Central memory CD8-positive, alpha-beta T cell (primary cell): ENCODE data around the gene SPATA6L.
"Not testable (repeated sequence)": the region's sequence is repeated elsewhere in the genome, so short reads cannot be mapped to it uniquely, and the experiment has no call there.

ENCODE experiments used
- ATAC-seq: fragments of 150-1000 bp; cut with Tn5 transposase; replicated peaks from 2 replicates; pipeline ENCODE4 v1.10.0; 2022; ENCODE audit warnings: mild to moderate bottlenecking, moderate FRiP score, moderate number of reproducible peaks; ENCODE audit not compliant: poor library complexity, severe bottlenecking; ENCODE audit errors: extremely low read depth
- DNase-seq, 2 donors: peaks; one replicate each; pipeline ENCODE4 v3.0.0; 2021; ENCODE audit warnings: low spot score in 2 of 2
- H3K27ac Mint-ChIP-seq: one replicate; pipeline ENCODE4 v1.8.0; 2022; ENCODE audit warnings: low read depth, mild to moderate bottlenecking, moderate library complexity, mixed read lengths
- H3K27me3 Mint-ChIP-seq: one replicate; pipeline ENCODE4 v1.8.0; 2022; ENCODE audit warnings: mixed read lengths
- H3K36me3 Mint-ChIP-seq: one replicate; pipeline ENCODE4 v1.8.0; 2022; ENCODE audit warnings: mild to moderate bottlenecking, moderate library complexity, mixed read lengths; ENCODE audit not compliant: insufficient read depth
- H3K4me1 Mint-ChIP-seq: one replicate; pipeline ENCODE4 v1.8.0; 2022; ENCODE audit warnings: mixed read lengths
- H3K4me3 Mint-ChIP-seq: one replicate; pipeline ENCODE4 v1.8.0; 2022; ENCODE audit warnings: mild to moderate bottlenecking, moderate library complexity, mixed read lengths
- H3K9me3 Mint-ChIP-seq: one replicate; pipeline ENCODE4 v1.8.0; 2022; ENCODE audit warnings: mixed read lengths

Gene SPATA6L

DNA sequence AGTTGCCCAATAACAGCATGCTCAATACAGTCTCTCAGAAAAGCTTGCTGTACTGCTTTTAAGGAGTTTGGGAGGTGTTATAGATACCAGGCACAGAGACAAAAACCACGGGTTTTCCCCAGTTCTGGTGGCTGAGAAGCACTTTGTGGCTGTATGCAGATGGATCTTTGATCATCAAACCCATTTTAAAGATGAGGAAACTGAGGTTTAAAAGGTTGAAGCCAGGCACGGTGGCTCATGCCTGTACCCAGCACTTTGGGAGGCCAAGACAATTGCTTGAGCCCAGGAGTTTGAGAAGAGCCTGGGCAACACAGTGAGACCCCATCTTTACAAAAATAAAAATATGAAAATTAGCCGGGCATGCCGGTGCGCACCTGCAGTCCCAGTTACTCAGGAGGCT is 50.5 kb downstream of the SPATA6L start:
- H3K36me3 Mint-ChIP-seq = peaks cover 2% of the 10 kb centered on the region

DNA sequence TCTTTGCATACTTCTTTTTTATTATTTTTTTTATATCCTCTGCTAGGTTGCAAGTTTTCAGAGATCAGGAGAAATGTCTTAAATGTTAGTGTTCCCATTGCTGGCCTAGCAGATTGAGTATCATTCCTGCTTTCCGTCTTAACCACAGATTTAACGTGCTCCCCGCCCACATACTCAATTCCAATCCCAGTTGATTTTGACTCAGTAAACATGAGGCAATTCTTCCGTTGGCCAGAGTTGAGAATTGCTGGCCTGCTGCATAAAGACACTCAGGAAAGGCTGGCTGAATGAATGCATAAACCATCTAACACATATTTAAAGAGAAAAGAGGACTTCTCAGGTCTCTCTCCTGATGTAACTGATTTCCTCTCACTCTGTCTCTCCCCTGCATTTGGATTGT is 51.0 kb downstream of the SPATA6L start:
- peaks cover 2% of the 10 kb centered on the region for H3K36me3 Mint-ChIP-seq
- ATAC-seq (no peak), DNase-seq (no peak)
- peak overlapping the region; percentile 27 for H3K27ac Mint-ChIP-seq
- no peaks in the 10 kb centered on the region for H3K27me3 Mint-ChIP-seq
- peaks cover 18% of the 10 kb centered on the region for H3K4me1 Mint-ChIP-seq
- no peak overlapping the region for H3K4me3 Mint-ChIP-seq
- H3K9me3 Mint-ChIP-seq = peaks cover 5% of the 10 kb centered on the region

More for the DNA sequence above, 50.5 kb downstream of the SPATA6L start:
- DNase-seq (no peak), ATAC-seq (no peak)
- peaks cover 5% of the 10 kb centered on the region for H3K9me3 Mint-ChIP-seq
- no peak overlapping the region for H3K27ac Mint-ChIP-seq
- no peaks in the 10 kb centered on the region for H3K27me3 Mint-ChIP-seq
- peaks cover 23% of the 10 kb centered on the region for H3K4me1 Mint-ChIP-seq
- H3K4me3 Mint-ChIP-seq = no peak overlapping the region

GRCh38 chr9:4614627-4615026 is 51.7 kb downstream of the SPATA6L start:
- peaks cover 2% of the 10 kb centered on the region for H3K36me3 Mint-ChIP-seq
- no peak overlapping the region for H3K27ac Mint-ChIP-seq
- peaks cover 5% of the 10 kb centered on the region for H3K9me3 Mint-ChIP-seq
- no peak overlapping the region for H3K4me3 Mint-ChIP-seq
- peaks cover 11% of the 10 kb centered on the region for H3K4me1 Mint-ChIP-seq
- H3K27me3 Mint-ChIP-seq = no peaks in the 10 kb centered on the region
- DNase-seq (no peak), ATAC-seq (no peak)

- ATAC-seq = peak; percentile 14
- not testable (repeated sequence) for H3K27ac Mint-ChIP-seq, H3K36me3 Mint-ChIP-seq, H3K27me3 Mint-ChIP-seq, H3K9me3 Mint-ChIP-seq
- peak in 1 of 2 donors; percentile 79 for DNase-seq
- Mint-ChIP-seq H3K4me1 (peaks cover 28% of the 10 kb centered on the region), H3K4me3 (peak overlapping the region; percentile 23)
These were observed 60.2 kb downstream of the SPATA6L start for GRCh38 chr9:4606033-4606432.

GRCh38 chr9:4604678-4605095 is 61.6 kb downstream of the SPATA6L start:
- H3K27me3 Mint-ChIP-seq = no peaks in the 10 kb centered on the region
- H3K9me3 Mint-ChIP-seq = peaks cover 4% of the 10 kb centered on the region
- H3K27ac Mint-ChIP-seq = peak overlapping the region; percentile 87
- peaks cover 17% of the 10 kb centered on the region for H3K36me3 Mint-ChIP-seq
- H3K4me3 Mint-ChIP-seq = no peak overlapping the region
- ATAC-seq (peak; percentile 61), DNase-seq (peak; percentile 53 to 63)
- H3K4me1 Mint-ChIP-seq = peaks cover 41% of the 10 kb centered on the region

DNA sequence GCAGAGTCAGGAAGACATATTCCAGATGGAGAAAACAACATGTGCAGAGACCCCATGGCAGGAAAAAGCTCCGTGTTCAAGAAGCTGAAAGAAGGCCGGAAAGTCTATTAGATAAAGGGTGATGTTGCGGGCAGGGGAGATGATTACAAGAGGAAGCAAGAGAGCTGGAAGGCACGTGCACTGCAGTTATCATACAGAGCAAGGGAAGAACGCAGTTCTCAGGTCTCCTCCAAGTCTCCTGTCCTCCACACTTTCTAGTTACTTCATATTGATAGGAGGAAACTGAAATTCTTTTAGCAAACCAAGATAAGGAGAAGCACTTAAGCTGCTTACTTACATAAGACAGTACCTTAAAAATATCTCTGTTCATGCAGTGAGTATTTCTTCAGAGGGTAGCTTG is 62.5 kb downstream of the SPATA6L start:
- ATAC-seq (no peak), DNase-seq (no peak)
- H3K4me1 Mint-ChIP-seq = peaks cover 41% of the 10 kb centered on the region
- H3K27me3 Mint-ChIP-seq = no peaks in the 10 kb centered on the region
- no peak overlapping the region for H3K4me3 Mint-ChIP-seq
- H3K36me3 Mint-ChIP-seq = peaks cover 17% of the 10 kb centered on the region
- peaks cover 4% of the 10 kb centered on the region for H3K9me3 Mint-ChIP-seq
- H3K27ac Mint-ChIP-seq = no peak overlapping the region

DNA sequence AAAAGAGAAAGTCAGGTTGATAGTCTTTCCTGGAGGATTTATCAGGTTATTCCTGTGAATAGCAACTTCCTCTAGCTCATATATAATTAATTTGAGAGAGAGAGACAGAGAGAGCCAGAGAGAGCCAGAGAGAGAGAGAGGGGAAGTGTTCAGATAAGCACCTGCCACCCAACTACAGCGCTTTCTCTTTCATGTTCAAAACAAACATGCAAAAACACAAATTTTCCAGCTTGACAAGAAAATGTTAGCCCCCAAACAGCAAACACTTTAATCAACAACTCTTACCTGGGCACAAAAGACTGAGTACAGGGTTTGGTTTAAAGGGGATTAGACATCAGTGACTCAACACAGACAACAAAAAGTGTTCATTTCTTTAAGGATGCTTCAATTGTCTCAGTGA is 65.9 kb downstream of the SPATA6L start:
- DNase-seq (no peak), ATAC-seq (no peak)
- Mint-ChIP-seq H3K9me3 (peaks cover 4% of the 10 kb centered on the region), H3K4me3 (peak overlapping the region; percentile 39), H3K4me1 (peaks cover 57% of the 10 kb centered on the region), H3K27ac (peak overlapping the region; percentile 97), H3K36me3 (peaks cover 21% of the 10 kb centered on the region), H3K27me3 (no peaks in the 10 kb centered on the region)

DNA sequence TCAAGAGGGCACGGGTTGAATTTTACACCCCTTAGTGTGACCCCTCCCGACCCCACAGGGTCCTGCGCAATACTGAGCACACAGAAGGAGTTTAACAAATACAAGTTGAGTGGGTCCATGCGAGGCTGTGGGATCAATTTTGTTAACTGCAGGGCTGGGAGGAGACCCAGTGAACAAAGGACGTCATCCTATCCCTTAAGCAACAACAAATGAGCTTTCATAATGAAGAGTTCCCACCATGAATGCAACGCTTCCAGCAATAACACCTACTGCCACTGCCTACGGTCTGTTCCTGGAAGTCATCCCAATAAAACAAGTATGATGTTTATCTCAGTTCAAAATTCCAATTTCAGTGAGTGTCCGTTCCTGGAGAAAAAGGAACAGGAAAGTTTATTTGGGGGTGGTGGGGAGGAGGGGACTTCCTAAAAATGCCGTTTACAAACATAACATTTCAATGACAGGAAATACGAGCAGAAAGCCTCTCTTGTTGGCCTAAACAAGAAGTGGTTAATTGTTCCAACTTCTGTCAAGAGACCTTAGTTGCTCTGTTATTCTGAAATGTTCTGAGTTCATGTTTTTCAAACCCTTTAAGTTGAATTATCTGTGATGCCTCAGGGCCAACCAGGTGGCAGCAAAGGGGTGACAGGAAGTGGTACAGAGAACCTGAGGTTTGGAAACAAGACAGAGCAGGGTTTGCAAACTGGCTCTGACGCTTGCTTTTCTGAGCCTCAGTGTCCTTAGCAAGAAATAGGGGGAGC is 69.9 kb downstream of the SPATA6L start:
- DNase-seq = peak; percentile 22 to 66
- Mint-ChIP-seq H3K27ac (peak overlapping the region; percentile 72), H3K4me1 (peaks cover 41% of the 10 kb centered on the region), H3K36me3 (peaks cover 19% of the 10 kb centered on the region), H3K27me3 (no peaks in the 10 kb centered on the region), H3K9me3 (no peaks in the 10 kb centered on the region), H3K4me3 (peak overlapping the region; percentile 52)
- ATAC-seq = peak; percentile 96

DNA sequence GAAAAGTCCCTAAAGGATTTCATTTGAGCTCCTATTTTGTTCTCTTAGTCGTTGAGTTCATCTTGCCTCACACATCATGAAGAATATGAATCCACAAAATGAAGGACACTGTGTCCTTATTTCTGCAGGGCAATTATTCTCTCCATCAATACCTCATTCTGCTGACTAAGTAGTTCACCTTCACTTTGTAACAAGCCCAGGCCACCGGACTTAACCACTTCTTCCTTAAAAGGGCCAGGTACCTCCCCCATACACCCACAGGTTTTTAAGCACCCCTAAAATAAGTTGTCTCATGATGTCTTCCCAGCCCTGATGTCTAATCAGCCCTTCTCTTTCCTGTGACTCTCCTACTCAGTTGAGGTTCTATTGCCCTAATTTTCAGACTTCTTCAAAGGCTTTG is 71.3 kb downstream of the SPATA6L start:
- no peak for ATAC-seq
- peak overlapping the region; percentile 72 for H3K27ac Mint-ChIP-seq

DNA sequence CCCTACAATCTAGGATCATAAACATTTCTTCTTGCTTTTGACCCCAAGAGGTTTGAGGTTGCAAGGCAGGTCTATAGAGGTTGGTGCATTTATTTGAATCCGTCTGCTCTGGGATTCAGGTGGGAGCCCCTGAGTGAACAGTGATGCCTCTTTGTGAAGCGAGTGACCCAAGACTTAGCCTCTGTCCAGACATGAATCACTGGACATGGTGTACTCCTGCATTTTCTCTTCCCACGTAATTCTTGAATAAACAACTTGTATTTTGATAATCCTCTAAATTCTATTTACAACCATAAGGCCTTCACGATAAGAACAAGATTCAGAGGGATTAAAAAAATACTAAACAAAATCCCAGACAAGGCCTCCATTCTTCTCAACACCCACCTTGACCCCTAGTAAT is 71.7 kb downstream of the SPATA6L start:
- DNase-seq = no peak
- no peak for ATAC-seq
- Mint-ChIP-seq H3K9me3 (no peaks in the 10 kb centered on the region), H3K4me1 (peaks cover 24% of the 10 kb centered on the region), H3K27me3 (no peaks in the 10 kb centered on the region), H3K27ac (peak overlapping the region; percentile 72), H3K36me3 (peaks cover 6% of the 10 kb centered on the region), H3K4me3 (no peak overlapping the region)

More for the DNA sequence above, 71.3 kb downstream of the SPATA6L start:
- Mint-ChIP-seq H3K36me3 (peaks cover 9% of the 10 kb centered on the region), H3K4me3 (no peak overlapping the region), H3K9me3 (no peaks in the 10 kb centered on the region), H3K4me1 (peaks cover 27% of the 10 kb centered on the region), H3K27me3 (no peaks in the 10 kb centered on the region)
- no peak for DNase-seq

DNA sequence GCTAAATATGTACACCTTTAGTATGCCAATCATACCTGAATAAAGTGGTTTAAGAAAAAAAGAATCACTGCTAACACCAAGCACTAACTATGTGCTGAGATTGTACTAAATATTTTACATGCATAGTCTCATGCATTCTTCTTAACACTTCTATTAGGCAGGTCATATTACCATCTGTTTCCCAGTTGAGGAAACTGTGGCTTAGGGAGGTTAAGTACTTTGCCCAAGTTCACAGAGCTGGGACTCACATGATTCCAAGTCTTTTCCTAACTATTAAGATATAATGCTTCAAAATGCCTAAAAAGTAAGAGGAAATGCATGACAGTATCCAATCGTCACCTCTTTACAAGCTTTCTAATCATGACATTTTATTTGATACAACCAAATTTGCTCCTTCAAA is 73.4 kb downstream of the SPATA6L start:
- no peak for ATAC-seq
- Mint-ChIP-seq H3K27ac (no peak overlapping the region), H3K36me3 (peaks cover 9% of the 10 kb centered on the region), H3K27me3 (no peaks in the 10 kb centered on the region), H3K4me3 (no peak overlapping the region), H3K4me1 (peaks cover 24% of the 10 kb centered on the region), H3K9me3 (no peaks in the 10 kb centered on the region)
- DNase-seq = no peak

DNA sequence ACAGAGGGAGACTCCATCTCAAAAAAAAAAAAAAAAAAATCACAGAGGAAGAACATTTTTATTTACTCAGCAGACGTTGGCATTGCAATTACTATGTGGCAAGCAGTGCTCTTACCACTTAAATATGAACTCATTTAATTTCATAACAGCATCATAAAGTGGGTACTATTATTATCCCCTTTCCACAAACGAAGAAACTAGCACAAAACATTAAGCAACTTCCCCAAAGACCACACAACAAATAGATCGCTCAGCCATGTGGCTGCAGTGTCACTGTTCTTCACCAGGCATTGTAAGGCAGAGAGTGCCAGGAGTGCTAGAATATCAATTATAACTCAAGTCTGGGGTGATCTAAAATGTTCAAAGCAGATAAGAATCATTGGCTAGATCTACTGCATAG is 74.0 kb downstream of the SPATA6L start:
- no peaks in the 10 kb centered on the region for H3K9me3 Mint-ChIP-seq
- H3K4me3 Mint-ChIP-seq = no peak overlapping the region
- H3K27me3 Mint-ChIP-seq = no peaks in the 10 kb centered on the region
- H3K4me1 Mint-ChIP-seq = peaks cover 24% of the 10 kb centered on the region
- ATAC-seq = no peak
- peaks cover 9% of the 10 kb centered on the region for H3K36me3 Mint-ChIP-seq
- no peak for DNase-seq
- H3K27ac Mint-ChIP-seq = no peak overlapping the region

DNA sequence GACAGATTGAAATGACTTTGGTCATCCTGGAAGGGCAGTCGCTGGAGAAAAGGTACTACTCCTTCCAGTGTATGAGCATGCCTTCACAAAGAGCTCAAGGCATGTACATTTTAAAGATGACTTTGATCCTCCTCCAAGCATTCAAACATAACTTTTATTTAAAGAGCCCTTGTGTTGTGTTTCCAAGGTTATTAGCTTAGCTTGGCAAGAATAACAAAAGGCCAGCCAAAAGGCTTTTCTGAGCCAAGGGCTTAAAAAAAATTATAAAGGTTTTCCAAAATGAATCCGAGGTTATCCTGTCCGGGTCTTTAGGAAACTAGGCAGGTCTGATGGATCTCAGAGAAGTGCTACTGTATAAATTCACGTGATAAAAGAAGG is 75.2 kb downstream of the SPATA6L start:
- Mint-ChIP-seq H3K4me3 (no peak overlapping the region), H3K9me3 (no peaks in the 10 kb centered on the region), H3K36me3 (peaks cover 5% of the 10 kb centered on the region), H3K4me1 (peaks cover 15% of the 10 kb centered on the region), H3K27me3 (no peaks in the 10 kb centered on the region), H3K27ac (no peak overlapping the region)
- DNase-seq (no peak), ATAC-seq (no peak)
